OCI-LY1 (cell line): Measurements from ENCODE around the gene LAMC3.

Experiments used
- H2AFZ ChIP-seq: fragments of 200-600 bp; sonication (generic), shearing (Covaris generic); 2 replicates; pipeline ENCODE4 v1.6.0; 2014; ENCODE audit warnings: antibody characterized with exemption, mild to moderate bottlenecking, low read length
- H3F3A ChIP-seq: fragments of 200-600 bp; sonication (generic), shearing (Covaris generic); 2 replicates; pipeline ENCODE4 v1.6.0; 2014; ENCODE audit warnings: mild to moderate bottlenecking, antibody characterized with exemption, low read length, moderate library complexity; ENCODE audit not compliant: insufficient read depth
- H3K27ac ChIP-seq: fragments of 200-600 bp; sonication (generic); 2 replicates; pipeline ENCODE4 v1.5.1; 2014; ENCODE audit warnings: low read length, mixed run types, mild to moderate bottlenecking, low read depth; ENCODE audit not compliant: poor library complexity, severe bottlenecking
- H3K27me3 ChIP-seq: fragments of 200-600 bp; sonication (generic); 2 replicates; pipeline ENCODE4 v1.6.0; 2014; ENCODE audit warnings: antibody characterized with exemption, mild to moderate bottlenecking, low read length, moderate library complexity; ENCODE audit not compliant: insufficient read depth
- H3K36me3 ChIP-seq: fragments of 200-600 bp; sonication (generic); 2 replicates; pipeline ENCODE4 v1.6.1; 2014; ENCODE audit warnings: mild to moderate bottlenecking, antibody characterized with exemption, low read length, moderate library complexity, mixed read lengths; ENCODE audit not compliant: insufficient read depth
- H3K4me1 ChIP-seq: fragments of 200-600 bp; sonication (generic); 2 replicates; pipeline ENCODE4 v1.5.1; 2014; ENCODE audit warnings: mild to moderate bottlenecking, low read length, moderate library complexity; ENCODE audit not compliant: insufficient read depth, severe bottlenecking
- H3K4me2 ChIP-seq: fragments of 200-600 bp; sonication (generic), shearing (Covaris generic); 2 replicates; pipeline ENCODE4 v1.6.1; 2014; ENCODE audit warnings: low read length
- H3K4me3 ChIP-seq: fragments of 200-600 bp; sonication (generic); 2 replicates; pipeline ENCODE4 v1.5.1; 2014; ENCODE audit warnings: low read length, low read depth, mild to moderate bottlenecking, mixed read lengths; ENCODE audit not compliant: poor library complexity, severe bottlenecking
- H3K79me2 ChIP-seq: fragments of 200-600 bp; shearing (Covaris generic); 2 replicates; pipeline ENCODE4 v1.6.1; 2016; ENCODE audit warnings: mixed run types, low read length, mixed read lengths; ENCODE audit not compliant: insufficient read depth
- H3K9ac ChIP-seq: fragments of 200-600 bp; sonication (generic), shearing (Covaris generic); 2 replicates; pipeline ENCODE4 v1.6.1; 2014; ENCODE audit warnings: mild to moderate bottlenecking, low read length, mixed read lengths
- H3K9me2 ChIP-seq: fragments of 200-600 bp; sonication (generic), shearing (Covaris generic); 2 replicates; pipeline ENCODE4 v1.6.1; 2014; ENCODE audit warnings: low read depth, mild to moderate bottlenecking, low read length, mixed read lengths
- H3K9me3 ChIP-seq: fragments of 200-600 bp; shearing (Covaris generic); 2 replicates; pipeline ENCODE4 v1.6.1; 2014; ENCODE audit warnings: low read length, mixed read lengths
- H4K20me1 ChIP-seq: fragments of 200-600 bp; sonication (generic), shearing (Covaris generic); 2 replicates; pipeline ENCODE4 v1.6.0; 2016; ENCODE audit warnings: mild to moderate bottlenecking, low read length; ENCODE audit not compliant: insufficient read depth
- CTCF ChIP-seq: fragments of 200-600 bp; sonication (generic), shearing (Covaris generic); IDR thresholded peaks from 2 replicates; pipeline ENCODE4 v1.5.1; 2017; ENCODE audit warnings: mild to moderate bottlenecking, antibody characterized with exemption, low read length, moderate library complexity, mixed read lengths
- EZH2 ChIP-seq: fragments of 200-600 bp; sonication (generic), shearing (Covaris generic); IDR thresholded peaks from 2 replicates; pipeline ENCODE4 v1.8.0; 2017; ENCODE audit warnings: borderline replicate concordance, mixed run types, mild to moderate bottlenecking, antibody characterized with exemption, low read length, moderate library complexity, mixed read lengths

Gene LAMC3

DNA sequence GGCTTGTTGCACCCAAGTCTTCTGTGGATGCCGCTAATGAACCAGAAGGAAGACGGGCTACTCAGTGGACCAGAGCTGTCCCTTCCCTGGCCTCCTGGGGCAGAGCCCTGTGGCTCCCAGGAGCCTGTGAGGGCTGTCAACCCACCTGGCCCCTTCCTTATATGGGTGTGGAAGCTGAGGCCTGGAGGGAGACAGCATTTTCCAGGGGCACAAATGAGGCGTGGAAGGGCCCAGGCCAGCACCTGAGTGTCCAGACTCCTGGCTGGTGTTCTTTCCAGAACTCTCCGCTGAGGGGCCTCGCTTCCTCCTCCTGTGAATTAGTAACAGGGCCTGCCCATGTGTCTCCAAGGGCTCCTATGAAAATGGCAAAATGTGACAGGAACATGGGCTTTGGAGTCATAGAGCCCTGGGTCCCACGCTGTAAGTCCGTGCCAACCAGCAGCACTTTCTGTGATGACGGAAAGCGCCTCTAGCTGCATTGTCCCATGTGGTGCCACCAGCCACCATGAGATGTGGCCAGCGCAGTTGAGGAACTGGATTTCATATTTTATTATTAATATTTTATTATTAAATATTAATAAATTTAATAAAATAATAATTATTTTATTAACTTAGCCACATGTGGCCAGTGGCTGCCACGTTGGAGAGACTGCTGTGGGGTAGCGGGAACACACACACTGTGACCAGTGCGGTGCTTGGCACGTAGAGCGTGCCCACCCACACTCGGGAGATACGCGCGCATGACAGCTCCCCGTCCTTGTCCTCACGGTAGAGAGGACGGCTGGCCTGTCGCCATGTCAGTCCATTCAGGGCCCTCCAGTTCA is 18.3 kb downstream of the LAMC3 start:
- no peak overlapping the region for H3K4me3 ChIP-seq
- H3K4me1 ChIP-seq, result no peaks in the 10 kb centered on the region
- no peak overlapping the region for H3K4me2 ChIP-seq
- H3K79me2 ChIP-seq, result no peaks in the 10 kb centered on the region
- H3K9me2 ChIP-seq, result no peaks in the 10 kb centered on the region
- no peaks in the 10 kb centered on the region for H3F3A ChIP-seq
- H3K27ac ChIP-seq, result no peak overlapping the region
- no peaks in the 10 kb centered on the region for H4K20me1 ChIP-seq
- no peaks in the 10 kb centered on the region for H3K9me3 ChIP-seq
- H3K9ac ChIP-seq, result no peak overlapping the region
- no peak for TF ChIP-seq EZH2
- TF ChIP-seq CTCF, result no peak
- peaks cover 4% of the 10 kb centered on the region; the same call in 1 of the 2 replicates for H3K27me3 ChIP-seq
- no peak overlapping the region for H2AFZ ChIP-seq
- no peaks in the 10 kb centered on the region for H3K36me3 ChIP-seq

GRCh38 chr9:131027872-131028179 is 18.9 kb downstream of the LAMC3 start:
- Histone ChIP-seq H3K4me3 (no peak overlapping the region), H3F3A (no peaks in the 10 kb centered on the region), H3K9me3 (no peaks in the 10 kb centered on the region), H4K20me1 (no peaks in the 10 kb centered on the region), H3K27me3 (peaks cover 4% of the 10 kb centered on the region; the same call in 1 of the 2 replicates), H3K4me1 (no peaks in the 10 kb centered on the region), H2AFZ (no peak overlapping the region), H3K9me2 (no peaks in the 10 kb centered on the region), H3K79me2 (no peaks in the 10 kb centered on the region), H3K36me3 (no peaks in the 10 kb centered on the region), H3K4me2 (no peak overlapping the region), H3K9ac (no peak overlapping the region), H3K27ac (no peak overlapping the region)
- TF ChIP-seq EZH2 (no peak), CTCF (no peak)

DNA sequence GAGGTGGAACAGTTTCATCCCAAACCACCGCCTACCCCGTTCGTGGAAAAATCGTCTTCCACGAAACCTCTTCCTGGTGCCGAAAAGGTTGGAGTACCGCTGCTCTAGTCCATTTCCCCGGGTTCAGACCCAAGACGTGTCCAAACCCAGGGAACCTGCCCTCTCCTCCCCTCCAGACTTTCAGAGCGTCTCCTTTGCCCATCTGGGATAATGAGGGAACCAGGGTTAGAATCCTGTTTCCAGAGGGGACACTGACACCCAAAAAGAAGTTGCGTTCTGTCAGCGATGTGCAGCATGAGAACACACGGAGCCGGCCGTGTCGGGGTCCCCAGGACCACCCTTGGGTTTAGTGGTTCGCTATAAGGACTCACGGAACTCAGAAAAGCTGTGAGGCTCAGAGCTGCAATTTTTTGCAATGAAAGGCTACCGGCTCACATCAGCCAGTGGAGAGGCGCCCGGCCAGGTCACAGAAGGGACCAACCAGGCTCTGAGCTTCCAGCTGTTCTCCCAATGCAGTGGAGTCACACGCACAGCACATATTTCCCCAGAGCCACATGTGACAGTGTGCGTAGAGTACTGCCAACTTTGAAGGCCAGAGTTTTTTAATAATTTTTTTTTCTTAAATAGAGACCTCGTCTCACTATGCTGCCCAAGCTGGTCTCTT is 19.4 kb downstream of the LAMC3 start:
- H3K4me3 ChIP-seq, result no peak overlapping the region
- H3K4me2 ChIP-seq, result no peak overlapping the region
- peaks cover 4% of the 10 kb centered on the region; the same call in 1 of the 2 replicates for H3K27me3 ChIP-seq
- no peak overlapping the region for H3K27ac ChIP-seq
- no peaks in the 10 kb centered on the region for H3F3A ChIP-seq
- no peaks in the 10 kb centered on the region for H4K20me1 ChIP-seq
- H3K36me3 ChIP-seq, result no peaks in the 10 kb centered on the region
- H3K9me2 ChIP-seq, result no peaks in the 10 kb centered on the region
- TF ChIP-seq CTCF, result no peak
- no peak for TF ChIP-seq EZH2
- no peaks in the 10 kb centered on the region for H3K9me3 ChIP-seq
- H3K4me1 ChIP-seq, result no peaks in the 10 kb centered on the region
- no peaks in the 10 kb centered on the region for H3K79me2 ChIP-seq
- H2AFZ ChIP-seq, result no peak overlapping the region
- H3K9ac ChIP-seq, result no peak overlapping the region
